Kidney glomerular epithelial cell (primary cell): Measurements from ENCODE around the gene METRNL.

Experiments
- DNase-seq: peaks from one replicate; lab custom pipeline; 2025; lab: John Stamatoyannopoulos, UW

The METRNL gene

GRCh38 chr17:83080579-83080857 is 1.1 kb downstream of the METRNL start:
- no peak for DNase-seq

DNA sequence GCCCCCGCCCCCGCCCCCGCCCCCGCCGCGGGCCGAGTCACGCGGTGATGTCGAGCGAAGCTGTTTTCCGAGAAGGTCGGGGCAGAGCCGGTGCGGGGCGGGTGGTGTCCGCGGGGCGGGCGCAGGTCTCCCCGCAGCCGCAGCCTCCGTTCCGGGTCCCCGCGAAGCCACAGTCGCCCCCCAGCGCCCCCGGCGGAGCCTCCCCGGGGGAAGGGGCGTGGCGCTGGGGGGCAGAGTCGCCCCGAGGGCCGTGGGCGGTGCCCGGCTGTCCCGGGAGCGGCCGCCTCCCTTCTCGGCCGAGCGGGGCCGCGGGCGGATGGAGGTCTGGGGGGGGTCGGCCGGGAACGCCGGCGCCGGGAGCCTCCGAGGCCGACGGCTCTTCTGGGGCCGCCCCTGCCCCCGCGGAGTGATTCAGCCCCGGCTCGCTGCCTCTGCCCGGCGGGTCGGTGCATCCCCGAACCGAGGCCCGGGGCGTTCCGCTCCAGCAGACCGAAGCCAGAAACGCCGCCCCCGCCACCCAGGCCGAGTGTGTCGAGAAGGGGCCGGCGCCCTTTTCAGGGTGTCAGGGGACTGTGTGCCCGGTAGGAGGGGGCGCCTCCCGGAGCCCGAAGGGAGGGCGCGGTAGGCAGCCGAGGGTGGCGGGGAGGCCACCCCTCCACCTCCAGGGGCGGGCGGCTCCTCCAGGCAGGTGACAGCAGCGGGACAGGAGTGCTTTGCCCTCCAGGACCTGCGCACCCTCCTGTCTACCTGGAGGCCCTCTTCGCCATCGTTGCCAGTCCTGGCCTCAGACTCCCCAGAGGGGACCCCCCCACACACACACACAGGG is 1.7 kb downstream of the METRNL start:
- peak; percentile 42 for DNase-seq

GRCh38 chr17:83081684-83082201 is 2.3 kb downstream of the METRNL start:
- no peak for DNase-seq

- DNase-seq: no peak
These were observed 3.0 kb downstream of the METRNL start for GRCh38 chr17:83082424-83082823.

DNA sequence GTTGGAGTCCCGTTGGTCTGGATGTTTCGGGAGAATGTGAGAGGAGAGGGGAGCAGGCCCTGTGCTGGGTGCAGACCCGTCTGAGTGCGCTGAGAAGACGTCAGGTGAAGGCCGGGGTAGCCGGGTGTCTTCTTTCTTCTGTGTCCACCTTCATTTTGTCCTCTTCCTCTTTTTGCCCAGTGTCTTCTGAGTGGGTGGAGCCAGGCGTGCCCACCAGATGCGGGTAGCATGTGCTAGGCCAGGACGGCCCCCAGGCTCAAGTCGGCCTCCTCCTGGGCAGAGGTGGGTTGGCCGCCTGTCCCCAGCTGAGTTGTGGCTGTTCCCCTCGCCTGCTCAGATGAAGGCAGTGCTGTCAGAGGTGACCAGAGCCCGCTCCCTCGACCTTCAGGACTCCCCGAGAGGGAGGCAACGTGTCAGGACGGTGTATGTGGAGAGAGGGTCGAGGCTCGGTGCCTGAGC is 3.5 kb downstream of the METRNL start:
- DNase-seq: no peak

DNA sequence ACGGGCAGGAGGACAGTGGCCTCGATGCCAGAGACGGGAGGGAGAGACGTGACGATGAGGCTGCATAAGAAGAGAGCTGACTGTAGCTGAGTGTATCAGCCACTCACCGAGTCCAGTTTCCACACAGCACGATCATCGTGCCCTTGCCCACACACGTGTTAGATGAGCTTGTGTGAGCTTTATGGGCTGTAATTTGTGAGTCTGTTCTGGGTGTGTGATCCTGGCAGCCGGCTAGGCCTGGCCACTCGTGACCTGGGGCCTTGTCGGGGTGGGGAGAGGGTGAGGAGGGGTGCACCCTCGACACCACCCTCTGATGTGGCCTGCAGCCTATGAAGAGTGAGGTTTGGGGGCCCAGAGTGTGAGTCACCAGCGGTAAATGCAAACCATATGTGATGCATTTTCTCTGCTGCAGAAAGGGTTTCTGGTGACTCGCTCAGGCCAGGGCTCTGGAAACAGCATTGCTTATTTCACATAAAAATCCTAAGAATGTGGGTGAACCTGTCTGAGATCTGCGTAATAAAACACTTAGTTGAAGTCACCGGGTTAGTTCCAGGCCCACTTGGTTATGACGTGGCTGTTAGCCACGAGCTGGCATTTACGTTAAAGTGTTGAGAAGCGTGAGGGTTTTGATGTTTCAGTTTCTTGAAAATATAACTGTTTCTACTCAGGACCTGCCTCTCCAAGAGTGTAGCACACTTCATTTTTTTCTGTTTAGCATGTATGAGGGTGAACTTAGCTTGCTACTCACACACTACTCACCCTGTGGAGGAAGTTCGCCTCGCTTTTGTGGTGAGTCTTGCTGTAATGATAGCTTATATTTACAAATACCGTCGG is 4.2 kb downstream of the METRNL start:
- DNase-seq: peak; percentile 65

DNA sequence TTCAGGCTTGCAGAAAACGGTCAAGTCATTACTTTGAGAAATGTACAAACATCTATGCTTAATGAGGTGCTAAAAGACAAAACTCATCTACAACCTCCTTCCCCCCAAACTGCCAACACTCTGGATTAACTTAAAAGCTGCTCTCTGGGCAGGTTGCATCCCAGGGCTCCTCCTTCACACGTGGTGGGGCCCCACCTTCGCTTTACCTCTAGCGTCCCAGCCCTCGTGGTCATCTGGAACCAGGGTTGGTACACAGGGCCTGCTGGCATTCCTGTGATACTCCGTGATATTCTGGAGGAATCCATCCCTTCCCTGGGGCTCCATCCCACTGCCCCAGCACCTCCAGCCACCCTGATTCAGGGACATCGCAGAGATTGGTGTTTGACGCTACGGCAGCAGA is 4.8 kb downstream of the METRNL start:
- DNase-seq: no peak

DNA sequence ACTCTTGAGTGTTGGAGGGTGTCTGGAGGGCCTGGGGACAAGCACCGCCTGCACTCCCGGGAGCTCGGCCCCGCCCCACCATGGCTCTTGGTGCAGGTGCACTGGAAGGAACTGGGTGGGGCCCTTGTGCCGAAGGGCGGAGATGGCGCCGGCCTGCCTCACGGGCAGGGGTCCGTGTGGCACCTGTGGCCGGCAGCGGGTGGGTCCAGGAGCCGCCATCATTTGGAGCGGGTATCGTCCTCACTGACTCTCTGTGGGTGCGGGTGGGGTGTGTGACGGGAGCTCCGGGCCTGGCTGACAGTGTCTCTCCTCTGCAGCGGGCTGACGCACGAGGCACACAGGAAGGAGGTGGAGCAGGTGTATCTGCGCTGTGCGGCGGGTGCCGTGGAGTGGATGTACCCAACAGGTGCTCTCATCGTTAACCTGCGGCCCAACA is 5.2 kb downstream of the METRNL start:
- DNase-seq: no peak

DNA sequence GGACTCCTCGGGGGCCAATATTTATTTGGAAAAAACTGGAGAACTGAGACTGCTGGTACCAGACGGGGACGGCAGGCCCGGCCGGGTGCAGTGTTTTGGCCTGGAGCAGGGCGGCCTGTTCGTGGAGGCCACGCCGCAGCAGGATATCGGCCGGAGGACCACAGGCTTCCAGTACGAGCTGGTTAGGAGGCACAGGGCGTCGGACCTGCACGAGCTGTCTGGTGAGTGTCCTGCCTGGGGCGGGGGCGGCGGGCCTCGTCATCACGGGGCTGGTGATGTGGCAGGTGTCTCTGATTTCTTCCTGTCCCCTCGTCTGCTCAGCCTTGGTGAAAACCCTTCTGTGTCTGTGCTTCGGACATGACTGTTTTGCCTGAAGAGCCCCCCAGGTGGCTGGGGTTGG is 5.7 kb downstream of the METRNL start:
- DNase-seq: no peak

GRCh38 chr17:83085526-83086198 is 6.3 kb downstream of the METRNL start:
- no peak for DNase-seq

DNA sequence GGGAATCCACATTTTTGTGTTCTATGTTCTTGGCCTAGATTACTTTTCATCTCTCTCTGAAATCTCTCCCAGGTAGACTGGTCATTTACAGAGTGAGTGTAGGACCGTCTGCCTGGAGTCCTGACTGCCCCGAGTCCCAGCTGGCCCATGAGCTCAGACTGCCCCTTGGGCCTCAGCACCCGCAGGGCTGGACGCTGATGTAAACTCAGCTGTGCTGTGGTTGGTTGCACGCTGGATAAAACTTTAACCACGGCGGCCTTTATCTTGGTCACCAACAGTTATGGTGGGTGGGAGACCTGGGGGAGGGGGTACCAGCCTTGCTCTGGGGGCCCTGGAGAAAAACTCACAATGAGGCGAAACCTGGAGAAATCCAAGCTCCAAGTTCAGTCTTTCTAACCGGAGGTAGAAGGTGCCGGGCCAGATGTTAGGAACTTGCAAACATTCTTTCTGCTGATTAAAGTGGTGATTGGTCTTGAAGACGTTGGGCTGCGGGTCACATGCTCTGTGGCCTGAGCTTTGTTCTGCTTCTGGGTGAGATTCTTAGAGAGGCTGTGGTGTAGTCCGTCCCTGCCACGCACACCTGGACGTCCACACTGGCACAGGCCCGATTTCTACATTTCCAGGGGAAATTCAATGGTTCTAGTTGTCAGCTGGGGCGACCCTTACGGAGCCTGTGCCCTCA is 6.9 kb downstream of the METRNL start:
- no peak for DNase-seq

DNA sequence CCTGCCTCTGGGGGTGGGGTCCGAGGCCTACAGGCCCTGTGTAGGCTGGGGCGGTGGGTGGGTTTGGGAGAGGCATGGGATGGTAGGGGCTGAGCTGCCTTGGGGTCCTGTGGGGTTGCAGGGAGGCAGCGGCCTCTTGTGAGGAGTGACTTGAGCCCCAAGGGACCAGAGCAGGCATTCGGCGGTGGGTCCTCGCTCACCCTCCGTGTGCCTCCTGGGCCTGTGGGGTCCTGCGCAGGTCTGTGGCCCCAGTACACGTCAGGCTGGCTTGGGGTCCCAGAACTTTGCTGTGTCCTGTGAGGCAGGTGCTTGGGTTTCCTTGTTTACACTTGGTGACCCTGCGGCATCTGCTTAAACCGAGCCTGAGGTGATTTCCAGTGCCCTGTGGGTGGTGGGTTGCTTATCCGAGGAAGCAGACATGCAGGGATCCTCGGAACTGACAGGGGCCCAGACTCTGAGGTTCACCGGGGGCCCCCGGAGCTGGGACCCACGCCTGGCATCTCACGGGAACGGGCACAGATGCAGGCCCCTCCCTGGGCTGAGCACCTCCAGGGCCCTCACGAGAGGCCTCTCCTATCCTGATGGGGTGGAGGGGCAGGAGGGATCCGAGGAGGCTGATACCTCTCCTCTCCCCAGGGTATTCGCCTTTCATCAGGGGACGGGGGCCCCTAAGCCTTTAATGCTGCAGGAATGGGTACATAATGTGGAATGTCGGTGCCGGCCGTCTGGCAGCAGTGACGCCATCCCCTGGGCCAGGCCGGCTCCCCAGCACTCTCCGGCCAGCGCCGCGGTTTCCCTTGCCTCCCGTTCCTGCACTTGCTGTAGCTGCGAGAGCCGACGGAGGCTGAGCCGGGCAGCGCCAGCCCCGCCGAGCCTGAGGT is 7.7 kb downstream of the METRNL start:
- no peak for DNase-seq

DNA sequence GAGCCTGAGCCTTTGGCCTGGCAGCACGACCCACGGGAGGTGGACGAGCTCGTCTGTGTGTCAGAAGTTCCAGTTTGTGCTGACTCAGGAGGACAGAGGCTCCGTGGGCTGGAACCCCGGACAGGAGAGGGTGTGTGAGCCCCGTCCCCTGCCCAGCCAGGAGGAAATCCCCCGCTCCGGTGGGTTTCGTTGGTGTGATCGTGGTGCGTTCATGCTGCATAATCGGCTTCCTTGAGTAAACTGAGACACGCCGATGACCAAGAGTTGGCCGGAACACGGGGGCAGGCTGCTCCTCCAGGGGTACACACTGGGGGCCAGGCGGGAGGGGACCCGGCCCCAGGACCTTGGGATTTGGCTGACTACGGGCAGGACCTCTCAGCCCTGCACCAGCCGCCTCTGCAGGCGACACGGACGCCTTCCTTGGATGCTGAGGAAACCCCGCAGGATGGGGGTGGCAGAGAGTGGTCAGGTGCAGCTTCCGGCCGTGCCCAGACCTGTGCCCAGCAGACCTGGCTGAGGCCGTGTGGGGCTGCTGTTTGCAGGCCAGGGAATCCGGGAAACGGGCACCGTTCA is 8.5 kb downstream of the METRNL start:
- no peak for DNase-seq

GRCh38 chr17:83088451-83088850 is 9.0 kb downstream of the METRNL start:
- DNase-seq: no peak

DNA sequence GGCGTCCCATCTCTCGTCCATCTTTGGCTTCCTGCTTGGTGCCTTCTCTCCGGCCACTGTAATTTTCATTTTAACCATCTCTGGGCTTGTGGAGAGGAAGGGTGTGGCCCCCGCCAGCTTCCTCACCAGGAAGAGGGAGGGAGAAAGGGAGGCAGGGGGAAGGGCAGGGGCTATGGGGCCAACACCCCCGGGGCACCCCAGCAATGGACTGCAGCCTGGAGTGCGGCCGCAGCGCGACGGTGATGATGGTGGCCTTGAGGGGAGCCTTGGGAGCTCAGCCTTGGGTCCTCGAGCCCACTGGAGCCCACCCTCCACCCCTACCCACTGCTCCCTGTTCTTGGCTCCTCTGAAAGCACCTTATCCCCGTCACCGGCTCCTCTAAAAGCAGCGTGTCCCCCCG is 9.5 kb downstream of the METRNL start:
- DNase-seq: no peak

DNA sequence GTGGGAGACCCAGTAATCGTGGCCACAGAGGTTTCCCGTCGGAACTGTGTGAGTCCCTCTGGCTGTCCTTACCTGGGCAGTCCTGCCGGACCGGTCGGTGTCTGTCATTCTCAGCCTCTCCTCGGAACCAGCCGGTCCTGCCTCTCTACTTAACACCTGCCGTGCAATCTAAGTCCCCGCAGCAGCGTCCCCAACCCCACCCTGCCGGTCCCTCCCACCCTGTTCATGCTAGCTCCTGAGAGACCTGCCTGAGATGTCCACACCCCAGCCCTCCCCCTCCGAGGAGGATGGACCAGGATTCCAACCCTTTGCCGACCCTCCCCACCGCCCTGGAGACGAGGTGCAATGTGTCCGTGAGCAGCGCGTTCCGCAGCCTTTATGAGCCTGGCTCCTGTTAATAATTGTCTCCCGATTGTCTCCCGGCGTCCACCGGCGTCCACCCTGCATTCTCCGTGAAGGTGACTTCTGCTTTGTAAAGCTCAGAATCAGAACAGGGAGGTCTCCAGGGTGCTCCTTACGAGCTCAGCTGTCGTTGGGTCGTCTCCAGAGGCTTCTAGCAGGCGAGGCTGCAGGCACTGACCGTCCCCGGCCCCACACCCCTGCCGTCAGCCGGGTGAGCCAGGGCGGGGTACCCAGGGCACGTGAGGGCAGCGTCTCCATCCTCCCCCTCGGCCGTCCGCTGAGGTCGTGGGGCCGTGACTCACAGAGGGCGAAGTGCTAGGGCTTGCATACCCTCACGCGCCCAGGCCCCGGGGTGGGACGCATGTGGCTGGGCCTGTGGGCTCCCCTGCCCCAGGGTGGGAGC is 10.1 kb downstream of the METRNL start:
- no peak for DNase-seq

GRCh38 chr17:83090444-83091256 is 11.2 kb downstream of the METRNL start:
- no peak for DNase-seq

DNA sequence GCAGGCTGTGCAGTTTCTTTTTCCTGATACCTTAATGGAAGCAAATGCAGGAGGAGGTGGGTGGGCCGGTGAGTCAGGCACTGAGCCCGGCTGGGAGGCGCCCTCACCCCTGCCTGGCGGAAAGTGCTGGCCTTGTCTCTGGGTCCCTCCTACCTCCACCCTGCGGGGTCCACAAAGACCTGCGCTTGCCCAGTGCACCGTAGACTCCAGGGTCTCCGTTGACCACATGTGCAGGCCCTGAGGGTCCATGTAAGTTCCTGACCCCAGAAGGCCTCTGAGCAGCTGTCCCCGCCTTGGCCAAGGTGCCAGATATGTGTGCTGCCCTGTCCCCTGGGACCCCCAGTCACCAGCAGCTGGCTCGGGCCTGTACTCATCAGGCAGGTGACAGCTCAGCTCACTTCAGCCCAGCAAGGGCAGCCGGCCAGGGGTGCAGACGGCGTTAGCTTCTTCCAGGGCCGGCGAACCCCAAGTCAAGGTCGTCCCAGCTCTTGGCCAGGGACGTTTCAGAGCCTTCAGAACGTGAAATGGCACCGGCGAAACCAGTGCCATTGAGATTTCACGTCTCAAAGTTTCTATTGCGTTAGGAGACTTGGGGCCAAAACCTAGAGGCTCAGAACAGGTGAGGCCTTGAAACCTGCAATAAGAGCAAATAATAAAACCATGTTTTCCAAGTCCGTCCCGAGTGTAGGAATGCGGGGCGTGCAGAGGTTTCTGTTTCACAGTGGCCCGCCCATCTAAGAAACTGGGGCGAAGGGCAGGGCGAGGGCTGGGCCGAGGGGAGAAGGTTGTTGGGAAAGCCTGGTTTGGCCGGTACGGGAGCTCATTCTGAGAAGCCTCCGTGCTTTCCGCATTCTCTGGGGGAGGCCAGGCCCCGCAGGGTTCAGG is 12.1 kb downstream of the METRNL start:
- no peak for DNase-seq
